ENCODE measurements around the gene U2AF1L4.

DNA sequence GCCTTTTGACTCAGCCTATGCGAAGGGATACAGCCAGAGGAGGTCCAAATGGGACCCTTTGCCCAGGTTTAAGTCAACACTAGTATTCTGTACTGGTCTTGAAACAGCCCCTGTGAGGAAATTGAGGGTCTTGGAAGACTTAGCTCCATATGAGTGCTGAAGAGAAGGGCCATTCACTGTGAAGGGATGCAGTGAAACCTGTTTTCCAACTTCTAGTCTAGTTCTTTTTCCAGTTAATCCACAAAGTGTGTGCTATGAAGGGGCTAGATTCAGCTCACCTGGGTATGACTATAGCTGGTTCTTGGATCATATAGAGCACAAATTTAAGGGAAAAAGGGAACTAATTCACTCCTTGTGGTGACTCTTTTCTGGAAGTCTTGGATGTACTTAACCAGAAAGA is 36.8 kb downstream of the U2AF1L4 start:
- TF ChIP-seq CTCF (IDR thresholded peaks at IDR 0.05) (no peak), POLR2AphosphoS5 (IDR thresholded peaks at IDR 0.05) (no peak), POLR2A (IDR thresholded peaks at IDR 0.05; ENCODE audit: low read depth) (no peak), EP300 (IDR thresholded peaks at IDR 0.05) (no peak)
